Suprapubic skin (tissue), 4 donors: Measurements from ENCODE around the gene COL4A6. TPM values are rescaled to one million over a fixed set of nuclear protein-coding genes. Genes with fewer than 3 reads are reported as not detected.

Experiments used
- DNase-seq, 2 donors: peaks; one replicate each; pipeline ENCODE4 v3.0.0-alpha.2; 2019; ENCODE audit warnings: low spot score in 2 of 2
- H3K27ac ChIP-seq: fragments of 200-600 bp; sonication (generic); one replicate; pipeline ENCODE4 v1.5.1; 2019
- H3K27me3 ChIP-seq: fragments of 200-600 bp; sonication (generic); one replicate; pipeline ENCODE4 v1.5.1; 2019
- H3K36me3 ChIP-seq: fragments of 200-600 bp; sonication (generic); one replicate; pipeline ENCODE4 v1.5.1; 2019
- H3K4me1 ChIP-seq: fragments of 200-600 bp; sonication (generic); one replicate; pipeline ENCODE4 v1.5.1; 2019
- H3K4me3 ChIP-seq: fragments of 200-600 bp; sonication (generic); one replicate; pipeline ENCODE4 v1.5.1; 2019; ENCODE audit warnings: mild to moderate bottlenecking
- H3K9me3 ChIP-seq: fragments of 200-600 bp; sonication (generic); one replicate; pipeline ENCODE4 v1.5.1; 2019
- EP300 ChIP-seq: sonication (generic); formaldehyde crosslinking; IDR thresholded peaks from one replicate; pipeline ENCODE4 v1.6.1; 2017; ENCODE audit warnings: antibody characterized with exemption
- POLR2A ChIP-seq, 2 donors: fragments of 450-650 bp; IDR thresholded peaks; one replicate each; pipeline ENCODE4 v1.6.1; 2017; ENCODE audit warnings: antibody characterized with exemption in 2 of 2, mild to moderate bottlenecking in 2 of 2, moderate library complexity in 2 of 2
- POLR2AphosphoS5 ChIP-seq, 3 donors: sonication (generic); formaldehyde crosslinking; IDR thresholded peaks; one replicate each; pipeline ENCODE4 v1.6.1; 2017; ENCODE audit warnings: antibody characterized with exemption in 3 of 3
- WGBS: methylation state at CpG from one replicate; pipeline ENCODE4 v1.1.5; 2018; 5-methylcytosine and 5-hydroxymethylcytosine counted together
- total RNA-seq, 4 donors: library from RNA; depleted of rRNA; stranded (reverse); fragments of >200 nt; gene quantifications; one replicate each; pipeline ENCODE4 v1.1.0, GENCODE V29; 2016
- TF ChIP-seq, protein P1 (sequence below), 2 donors: fragments of 200-600 bp in 1 of 2; fragments of 450-650 bp in 1 of 2; sonication (generic) in 1 of 2; IDR thresholded peaks; one replicate each; pipeline ENCODE4 v1.5.1; 2016 to 2019; ENCODE audit warnings: antibody characterized with exemption in 2 of 2, mild to moderate bottlenecking in 1 of 2, moderate library complexity in 1 of 2

Gene COL4A6
- total RNA-seq, 4 donors from 2014 or later = 14.9 to 20.7 (median 16.5) TPM

DNA sequence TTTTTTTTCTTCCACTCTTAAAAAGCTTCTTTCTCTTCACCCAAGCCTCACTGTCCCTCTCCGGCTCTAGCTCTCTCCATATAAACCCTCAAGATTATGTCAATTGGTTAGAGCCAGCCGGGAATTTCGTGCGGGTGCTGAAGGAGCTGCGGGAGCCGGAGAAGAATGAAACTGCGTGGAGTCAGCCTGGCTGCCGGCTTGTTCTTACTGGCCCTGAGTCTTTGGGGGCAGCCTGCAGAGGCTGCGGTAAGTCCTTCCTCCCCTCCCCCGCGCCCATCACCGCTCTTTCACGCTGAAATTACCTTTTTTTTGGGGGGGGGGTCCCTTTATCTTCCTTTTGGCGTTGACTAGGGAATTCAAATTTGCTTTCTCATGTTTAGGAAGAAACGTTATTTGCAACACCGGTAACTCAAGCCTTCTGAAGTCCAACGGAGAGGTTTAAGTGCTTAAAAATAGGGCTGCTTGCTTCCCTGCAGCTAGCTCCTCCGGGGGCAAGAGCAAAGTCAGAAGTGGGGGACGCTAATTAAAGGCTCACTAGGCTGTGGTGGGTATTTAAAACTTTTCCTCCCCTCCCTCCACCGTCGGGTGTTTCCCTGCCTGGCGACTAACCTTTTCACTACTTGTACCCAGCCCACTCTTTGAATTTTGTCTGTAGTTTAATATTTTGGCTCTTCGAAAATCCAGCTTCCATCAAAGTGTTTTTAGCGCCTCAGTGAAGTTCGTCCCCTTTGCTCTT is 1.9 kb upstream of the COL4A6 start:
- H3K4me1 ChIP-seq = peaks cover 10% of the 10 kb centered on the region
- WGBS = 19% methylated on average over 25 of the region's 25 CpGs
- peak overlapping the region; percentile 51 for H3K4me3 ChIP-seq
- no peak for TF ChIP-seq EP300
- no peak for TF ChIP-seq POLR2A (IDR thresholded peaks at IDR 0.05)
- TF ChIP-seq, protein P1, sequence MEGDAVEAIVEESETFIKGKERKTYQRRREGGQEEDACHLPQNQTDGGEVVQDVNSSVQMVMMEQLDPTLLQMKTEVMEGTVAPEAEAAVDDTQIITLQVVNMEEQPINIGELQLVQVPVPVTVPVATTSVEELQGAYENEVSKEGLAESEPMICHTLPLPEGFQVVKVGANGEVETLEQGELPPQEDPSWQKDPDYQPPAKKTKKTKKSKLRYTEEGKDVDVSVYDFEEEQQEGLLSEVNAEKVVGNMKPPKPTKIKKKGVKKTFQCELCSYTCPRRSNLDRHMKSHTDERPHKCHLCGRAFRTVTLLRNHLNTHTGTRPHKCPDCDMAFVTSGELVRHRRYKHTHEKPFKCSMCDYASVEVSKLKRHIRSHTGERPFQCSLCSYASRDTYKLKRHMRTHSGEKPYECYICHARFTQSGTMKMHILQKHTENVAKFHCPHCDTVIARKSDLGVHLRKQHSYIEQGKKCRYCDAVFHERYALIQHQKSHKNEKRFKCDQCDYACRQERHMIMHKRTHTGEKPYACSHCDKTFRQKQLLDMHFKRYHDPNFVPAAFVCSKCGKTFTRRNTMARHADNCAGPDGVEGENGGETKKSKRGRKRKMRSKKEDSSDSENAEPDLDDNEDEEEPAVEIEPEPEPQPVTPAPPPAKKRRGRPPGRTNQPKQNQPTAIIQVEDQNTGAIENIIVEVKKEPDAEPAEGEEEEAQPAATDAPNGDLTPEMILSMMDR (IDR thresholded peaks at IDR 0.05) = no peak
- TF ChIP-seq POLR2AphosphoS5 (IDR thresholded peaks at IDR 0.05) = no peak
- H3K27ac ChIP-seq = peak overlapping the region; percentile 70
- H3K27me3 ChIP-seq = no peaks in the 10 kb centered on the region
- H3K9me3 ChIP-seq = no peaks in the 10 kb centered on the region
- DNase-seq = no peak
- H3K36me3 ChIP-seq = no peaks in the 10 kb centered on the region

GRCh38 chrX:108439426-108439942 is 1.3 kb upstream of the COL4A6 start, which contains the start of gene COL4A5:
Gene COL4A5, plus strand, starts transcription at chrX:108439838. Its CDS starts 288 bp downstream, at chrX:108440126.
- no peak for TF ChIP-seq EP300
- TF ChIP-seq, protein P1 (IDR thresholded peaks at IDR 0.05) = no peak
- no peak for TF ChIP-seq POLR2A (IDR thresholded peaks at IDR 0.05)
- no peak for TF ChIP-seq POLR2AphosphoS5 (IDR thresholded peaks at IDR 0.05)
- DNase-seq = no peak
- peak within 1 kb of the TSS; percentile 70 for H3K27ac ChIP-seq
- 16% methylated on average over 13 of the region's 13 CpGs for WGBS
- no peaks in the 10 kb centered on the region for H3K27me3 ChIP-seq
- H3K4me3 ChIP-seq = peak within 1 kb of the TSS; percentile 51
- peaks cover 10% of the 10 kb centered on the region for H3K4me1 ChIP-seq
- no peaks in the 10 kb centered on the region for H3K9me3 ChIP-seq
- H3K36me3 ChIP-seq = no peaks in the 10 kb centered on the region

GRCh38 chrX:108437349-108438109 is 693 bp downstream of the COL4A6 start:
- Histone ChIP-seq H3K4me1 (peaks cover 10% of the 10 kb centered on the region), H3K36me3 (no peaks in the 10 kb centered on the region), H3K4me3 (peak overlapping the region; percentile 41), H3K27me3 (no peaks in the 10 kb centered on the region), H3K27ac (no peak overlapping the region), H3K9me3 (no peaks in the 10 kb centered on the region)
- no peak for TF ChIP-seq POLR2A (IDR thresholded peaks at IDR 0.05)
- TF ChIP-seq, protein P1 (IDR thresholded peaks at IDR 0.05) = no peak
- TF ChIP-seq EP300 = no peak
- no peak for TF ChIP-seq POLR2AphosphoS5 (IDR thresholded peaks at IDR 0.05)
- WGBS = 30% methylated on average over 20 of the region's 20 CpGs
- no peak for DNase-seq

GRCh38 chrX:108435261-108435660 is 3.0 kb downstream of the COL4A6 start:
- no peak overlapping the region for H3K4me3 ChIP-seq
- H3K36me3 ChIP-seq = no peaks in the 10 kb centered on the region
- no peak for DNase-seq
- no peak overlapping the region for H3K27ac ChIP-seq
- H3K9me3 ChIP-seq = no peaks in the 10 kb centered on the region
- H3K27me3 ChIP-seq = no peaks in the 10 kb centered on the region
- TF ChIP-seq POLR2AphosphoS5 (IDR thresholded peaks at IDR 0.05) (no peak), EP300 (no peak), POLR2A (IDR thresholded peaks at IDR 0.05) (no peak)
- TF ChIP-seq, protein P1 (IDR thresholded peaks at IDR 0.05) = no peak
- 69% methylated on average over 5 of the region's 5 CpGs for WGBS
- H3K4me1 ChIP-seq = peaks cover 10% of the 10 kb centered on the region

DNA sequence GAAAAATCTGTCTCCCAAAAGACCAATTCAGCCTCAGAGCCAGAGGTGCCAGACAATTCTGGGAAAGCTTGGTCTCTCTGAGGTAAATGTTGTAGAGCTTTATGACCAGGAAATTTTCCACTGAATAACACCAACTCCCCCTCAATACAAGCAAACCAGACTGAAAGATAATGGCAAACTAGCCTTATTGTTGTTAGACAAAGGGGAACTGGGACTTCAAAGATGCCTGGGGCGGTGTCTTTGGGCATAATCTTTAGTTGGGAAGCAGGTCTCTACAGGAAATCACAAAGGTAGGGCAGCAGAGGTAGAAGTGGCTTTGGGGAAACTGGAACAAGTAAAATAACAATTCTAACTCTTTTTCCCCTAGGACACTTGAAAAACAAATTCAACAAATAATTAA is 12.0 kb downstream of the COL4A6 start:
- Histone ChIP-seq H3K36me3 (no peaks in the 10 kb centered on the region), H3K27me3 (no peaks in the 10 kb centered on the region)
- 34% methylated on average over 1 of the region's 1 CpG for WGBS

More for the DNA sequence above, 12.0 kb downstream of the COL4A6 start:
- no peak for DNase-seq
- Histone ChIP-seq H3K9me3 (no peaks in the 10 kb centered on the region), H3K4me3 (no peak overlapping the region), H3K4me1 (no peaks in the 10 kb centered on the region), H3K27ac (no peak overlapping the region)
- TF ChIP-seq POLR2A (IDR thresholded peaks at IDR 0.05) = no peak
- TF ChIP-seq, protein P1 (IDR thresholded peaks at IDR 0.05) = no peak
- TF ChIP-seq POLR2AphosphoS5 (IDR thresholded peaks at IDR 0.05) = no peak
- TF ChIP-seq EP300 = no peak
